Activated CD4-positive, CD25-positive, alpha-beta regulatory T cell treated with anti-CD3 and anti-CD28 coated beads, Interleukin-2, amount 50 U/mL, for 24 hours (primary cell): ENCODE data around the gene PARP4.
A peak's percentile ranks its signal among the peaks of the same experiment; 100 is the strongest.
"Not testable (repeated sequence)": the region's sequence is repeated elsewhere in the genome, so short reads cannot be mapped to it uniquely, and the experiment has no call there.

Experiments
- ATAC-seq, 2 donors: fragments of 150-1000 bp; cut with Tn5 transposase; one replicate each; pipeline ENCODE4 v1.10.0; 2021; ENCODE audit warnings: mild to moderate bottlenecking in 1 of 2, moderate library complexity in 1 of 2

PARP4 gene

GRCh38 chr13:24505756-24506155 is 6.8 kb downstream of the PARP4 start:
- no peak for ATAC-seq

GRCh38 chr13:24505256-24505655 is 7.3 kb downstream of the PARP4 start:
- no peak for ATAC-seq

- no peak for ATAC-seq
Measured at GRCh38 chr13:24503379-24503696, 9.2 kb downstream of the PARP4 start.

GRCh38 chr13:24502533-24503378 is 9.8 kb downstream of the PARP4 start:
- peak in 1 of 2 donors; percentile 5 for ATAC-seq

- ATAC-seq, result peak in 1 of 2 donors; percentile 59
Measured at GRCh38 chr13:24500977-24501376, 11.6 kb downstream of the PARP4 start.

- no peak for ATAC-seq
Measured at GRCh38 chr13:24497742-24498141, 14.8 kb downstream of the PARP4 start.

GRCh38 chr13:24496295-24496694 is 16.3 kb downstream of the PARP4 start:
- ATAC-seq, result not testable (repeated sequence)

GRCh38 chr13:24495151-24495729 is 17.3 kb downstream of the PARP4 start:
- no peak for ATAC-seq

GRCh38 chr13:24493356-24493755 is 19.2 kb downstream of the PARP4 start:
- no peak for ATAC-seq

GRCh38 chr13:24491845-24492244 is 20.7 kb downstream of the PARP4 start:
- no peak for ATAC-seq

- ATAC-seq, result no peak
Measured at GRCh38 chr13:24489721-24490120, 22.9 kb downstream of the PARP4 start.

GRCh38 chr13:24488092-24488491 is 24.5 kb downstream of the PARP4 start:
- ATAC-seq, result not testable (repeated sequence)

GRCh38 chr13:24486017-24486657 is 26.4 kb downstream of the PARP4 start:
- ATAC-seq, result not testable (repeated sequence)

GRCh38 chr13:24473686-24474085 is 38.9 kb downstream of the PARP4 start:
- ATAC-seq, result no peak

- ATAC-seq, result not testable (repeated sequence)
Measured at GRCh38 chr13:24472129-24472528, 40.4 kb downstream of the PARP4 start.

GRCh38 chr13:24463078-24463477 is 49.5 kb downstream of the PARP4 start:
- no peak for ATAC-seq

- ATAC-seq, result no peak
Measured at GRCh38 chr13:24460256-24460655, 52.3 kb downstream of the PARP4 start.

GRCh38 chr13:24459726-24460125 is 52.9 kb downstream of the PARP4 start:
- no peak for ATAC-seq

- ATAC-seq, result peak; percentile 59 to 67
Measured at GRCh38 chr13:24459234-24459633, 53.3 kb downstream of the PARP4 start.

GRCh38 chr13:24458736-24459135 is 53.8 kb downstream of the PARP4 start:
- ATAC-seq, result no peak

GRCh38 chr13:24456396-24456795 is 56.2 kb downstream of the PARP4 start:
- ATAC-seq, result no peak

GRCh38 chr13:24454056-24454455 is 58.5 kb downstream of the PARP4 start:
- ATAC-seq, result no peak

- ATAC-seq, result no peak
Measured at GRCh38 chr13:24452044-24452443, 60.5 kb downstream of the PARP4 start.

- no peak for ATAC-seq
Measured at GRCh38 chr13:24450530-24450929, 62.0 kb downstream of the PARP4 start.
